Activated CD8-positive, alpha-beta memory T cell treated with anti-CD3 and anti-CD28 coated beads for 24 hours (primary cell): ENCODE results near the gene TAF7.
"Not testable (repeated sequence)": the region's sequence is repeated elsewhere in the genome, so short reads cannot be mapped to it uniquely, and the experiment has no call there.

Experiments
- DNase-seq: peaks from one replicate; pipeline ENCODE4 v3.0.0-alpha.2; 2020

Gene TAF7, protein sequence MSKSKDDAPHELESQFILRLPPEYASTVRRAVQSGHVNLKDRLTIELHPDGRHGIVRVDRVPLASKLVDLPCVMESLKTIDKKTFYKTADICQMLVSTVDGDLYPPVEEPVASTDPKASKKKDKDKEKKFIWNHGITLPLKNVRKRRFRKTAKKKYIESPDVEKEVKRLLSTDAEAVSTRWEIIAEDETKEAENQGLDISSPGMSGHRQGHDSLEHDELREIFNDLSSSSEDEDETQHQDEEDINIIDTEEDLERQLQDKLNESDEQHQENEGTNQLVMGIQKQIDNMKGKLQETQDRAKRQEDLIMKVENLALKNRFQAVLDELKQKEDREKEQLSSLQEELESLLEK

DNA sequence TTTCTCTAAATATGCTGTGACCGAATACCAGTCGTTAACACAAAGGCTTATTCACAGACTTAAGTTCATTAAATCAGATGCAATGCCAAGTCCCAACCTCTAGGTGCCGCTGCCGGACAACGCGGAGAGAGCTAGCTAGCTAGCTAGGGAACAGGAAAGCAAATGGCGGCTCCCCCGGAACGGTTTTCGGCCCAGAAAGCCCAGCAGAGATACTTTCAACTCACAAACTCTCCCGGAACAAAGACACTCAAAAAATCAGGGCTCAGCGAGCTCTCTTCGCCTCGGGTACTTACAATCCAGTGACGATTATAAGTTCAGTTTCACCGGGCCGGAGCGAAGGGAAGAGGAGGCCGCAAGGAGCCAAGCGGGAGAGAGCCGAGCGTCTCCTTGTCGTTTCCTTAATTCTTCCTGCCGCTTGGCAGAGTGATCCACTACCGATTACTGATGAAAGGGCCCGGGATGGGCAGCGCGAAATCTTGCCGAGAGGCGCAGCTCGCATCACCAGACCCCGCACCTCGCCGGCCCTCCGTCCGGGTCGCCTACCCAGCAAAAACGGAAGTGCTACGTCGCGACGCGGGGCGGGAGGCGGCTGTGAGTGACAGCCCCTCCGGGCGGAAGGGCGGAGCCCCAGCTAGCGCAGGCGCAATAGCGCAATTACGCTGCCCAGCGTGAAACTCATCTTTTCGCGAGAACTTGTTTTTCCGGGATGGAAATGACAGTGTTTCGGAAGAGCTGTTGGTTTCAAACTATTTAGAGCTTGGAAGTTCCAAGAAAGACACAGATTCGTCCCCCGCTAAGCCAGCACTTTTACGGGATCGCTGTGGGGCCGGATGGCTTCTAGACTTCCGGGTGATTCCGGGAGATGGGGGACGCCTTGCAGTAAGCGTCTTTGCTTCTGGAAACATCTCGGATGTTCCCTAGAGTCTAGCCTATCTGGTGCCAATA is at the start of gene TAF7:
Gene TAF7 (minus strand): TSS at position 560 of the 945 bp plus-strand sequence. CDS start 740 bp downstream, outside the sequence.
- DNase-seq, result peak; percentile 95

DNA sequence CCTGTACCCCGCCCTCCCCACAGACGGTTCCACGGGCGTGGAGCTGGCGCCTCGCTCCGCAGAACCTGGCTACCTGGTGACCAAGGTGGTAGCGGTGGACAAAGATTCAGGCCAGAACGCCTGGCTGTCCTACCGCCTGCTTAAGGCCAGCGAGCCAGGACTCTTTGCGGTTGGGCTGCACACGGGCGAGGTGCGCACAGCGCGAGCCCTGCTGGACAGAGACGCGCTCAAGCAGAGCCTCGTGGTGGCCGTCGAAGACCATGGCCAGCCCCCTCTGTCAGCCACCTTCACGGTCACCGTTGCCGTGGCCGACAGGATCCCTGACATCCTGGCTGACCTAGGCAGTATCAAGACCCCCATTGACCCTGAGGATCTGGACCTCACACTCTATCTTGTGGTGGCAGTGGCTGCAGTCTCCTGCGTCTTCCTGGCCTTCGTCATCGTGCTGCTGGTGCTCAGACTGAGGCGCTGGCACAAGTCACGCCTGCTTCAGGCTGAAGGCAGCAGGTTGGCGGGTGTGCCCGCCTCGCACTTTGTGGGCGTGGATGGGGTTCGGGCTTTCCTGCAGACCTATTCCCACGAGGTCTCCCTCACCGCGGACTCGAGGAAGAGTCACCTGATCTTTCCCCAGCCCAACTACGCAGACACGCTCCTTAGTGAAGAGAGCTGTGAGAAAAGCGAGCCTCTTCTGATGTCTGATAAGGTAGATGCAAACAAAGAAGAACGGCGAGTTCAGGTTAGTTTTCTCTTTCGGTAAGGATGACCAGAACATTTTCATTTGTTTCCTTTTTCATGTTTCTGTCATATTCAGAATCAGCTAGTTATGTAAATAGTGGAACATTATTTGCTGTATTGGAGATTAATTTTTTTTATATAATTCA is 45.7 kb upstream of the TAF7 start:
- no peak for DNase-seq

DNA sequence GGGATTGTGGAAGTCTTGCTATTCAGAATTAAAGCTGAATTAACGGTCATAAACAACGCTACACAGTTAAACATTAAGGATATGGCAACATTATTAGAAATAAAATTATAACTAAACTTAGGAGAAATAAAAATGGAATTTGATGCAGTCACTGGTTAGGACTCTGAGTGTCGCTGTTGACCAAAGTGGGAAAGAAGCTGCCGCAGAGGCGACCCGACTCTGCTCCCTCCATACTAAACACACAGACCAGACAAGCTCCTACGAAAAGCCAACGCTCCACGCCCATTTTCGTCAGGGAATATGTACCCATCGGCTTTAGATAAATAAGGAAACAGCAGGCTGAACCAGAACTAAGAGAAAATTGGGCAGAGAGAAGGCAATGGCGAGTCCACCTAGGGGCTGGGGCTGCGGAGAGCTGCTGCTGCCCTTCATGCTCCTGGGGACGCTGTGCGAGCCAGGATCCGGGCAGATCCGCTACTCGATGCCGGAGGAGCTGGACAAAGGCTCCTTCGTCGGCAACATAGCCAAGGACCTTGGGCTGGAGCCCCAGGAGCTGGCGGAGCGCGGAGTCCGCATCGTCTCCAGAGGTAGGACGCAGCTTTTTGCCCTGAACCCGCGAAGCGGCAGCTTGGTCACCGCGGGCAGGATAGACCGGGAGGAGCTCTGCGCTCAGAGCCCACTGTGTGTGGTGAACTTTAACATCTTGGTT is 43.5 kb upstream of the TAF7 start, which contains the start of gene PCDHGA5:
Gene PCDHGA5 (plus strand): TSS at position 211 of the 709 bp plus-strand sequence. CDS start 169 bp downstream, at position 380.
- no peak for DNase-seq

DNA sequence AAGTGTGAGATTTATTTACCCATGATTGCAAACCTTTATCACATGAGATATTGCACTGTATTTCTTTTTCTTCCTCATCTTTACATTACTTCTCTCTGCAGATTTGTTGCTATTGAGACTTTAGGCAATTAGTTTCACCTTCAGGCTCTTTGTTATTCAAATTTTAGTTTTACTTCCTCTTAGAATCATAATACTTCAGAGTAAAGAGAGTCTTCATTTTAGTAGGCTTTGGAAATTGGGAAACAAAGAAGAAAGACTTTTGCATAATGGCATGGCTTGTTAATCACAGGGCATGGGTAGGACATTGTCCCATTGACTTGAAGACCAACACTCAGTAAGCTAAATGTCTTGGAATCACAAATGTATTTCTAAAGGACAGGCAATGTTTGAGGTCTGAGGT is 42.1 kb upstream of the TAF7 start:
- DNase-seq, result no peak

DNA sequence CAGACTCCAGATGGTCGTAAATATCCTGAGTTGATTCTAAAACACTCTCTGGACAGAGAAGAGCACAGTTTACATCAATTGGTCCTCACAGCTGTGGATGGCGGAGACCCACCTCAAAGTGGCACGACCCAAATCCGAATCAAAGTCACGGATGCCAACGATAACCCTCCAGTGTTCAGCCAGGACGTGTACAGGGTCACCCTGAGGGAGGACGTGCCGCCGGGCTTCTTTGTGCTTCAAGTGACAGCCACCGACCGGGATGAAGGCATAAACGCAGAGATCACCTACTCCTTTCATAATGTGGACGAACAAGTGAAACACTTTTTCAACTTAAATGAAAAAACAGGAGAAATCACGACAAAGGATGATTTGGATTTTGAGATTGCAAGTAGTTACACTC is 40.1 kb upstream of the TAF7 start:
- DNase-seq, result no peak

DNA sequence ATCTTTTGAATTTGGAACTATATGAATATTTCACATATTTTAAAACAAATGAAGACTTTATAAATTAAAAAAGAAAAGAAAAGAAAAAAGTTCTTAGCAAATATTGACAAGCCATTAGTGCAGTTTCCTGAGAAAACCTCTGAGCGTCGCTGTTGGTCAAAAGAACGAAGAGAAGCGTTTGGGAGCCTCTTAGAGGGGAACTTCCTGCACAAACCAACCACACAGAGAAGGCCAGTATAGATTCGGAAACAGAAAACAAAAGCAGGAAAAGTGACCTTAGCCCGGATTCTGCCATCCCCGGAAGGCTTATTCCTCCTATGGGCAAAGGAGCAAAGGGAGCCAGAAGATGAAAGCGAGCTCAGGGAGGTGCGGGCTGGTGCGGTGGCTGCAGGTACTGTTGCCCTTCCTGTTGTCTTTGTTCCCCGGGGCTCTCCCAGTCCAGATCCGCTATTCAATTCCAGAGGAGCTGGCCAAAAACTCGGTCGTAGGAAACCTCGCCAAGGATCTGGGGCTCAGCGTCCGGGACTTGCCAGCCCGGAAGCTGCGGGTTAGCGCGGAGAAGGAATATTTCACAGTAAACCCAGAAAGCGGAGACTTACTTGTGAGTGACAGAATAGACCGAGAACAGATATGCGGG is 39.3 kb upstream of the TAF7 start, which contains the start of gene PCDHGB2:
Gene PCDHGB2 (plus strand): TSS at position 205 of the 637 bp plus-strand sequence. CDS start 142 bp downstream, at position 347.
- DNase-seq, result no peak

DNA sequence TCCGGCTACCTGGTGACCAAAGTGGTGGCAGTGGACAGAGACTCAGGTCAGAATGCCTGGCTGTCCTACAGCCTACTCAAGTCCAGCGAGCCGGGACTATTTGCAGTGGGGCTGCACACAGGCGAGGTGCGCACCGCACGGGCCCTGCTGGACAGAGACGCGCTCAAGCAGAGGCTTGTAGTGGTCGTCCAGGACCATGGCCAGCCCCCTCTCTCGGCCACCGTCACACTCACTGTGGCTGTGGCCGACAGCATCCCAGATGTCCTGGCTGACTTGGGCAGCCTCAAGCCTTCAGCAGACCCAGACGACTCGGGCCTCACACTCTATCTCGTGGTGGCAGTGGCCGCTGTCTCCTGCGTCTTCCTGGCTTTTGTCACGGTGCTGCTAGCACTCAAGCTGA is 36.4 kb upstream of the TAF7 start:
- DNase-seq, result no peak

DNA sequence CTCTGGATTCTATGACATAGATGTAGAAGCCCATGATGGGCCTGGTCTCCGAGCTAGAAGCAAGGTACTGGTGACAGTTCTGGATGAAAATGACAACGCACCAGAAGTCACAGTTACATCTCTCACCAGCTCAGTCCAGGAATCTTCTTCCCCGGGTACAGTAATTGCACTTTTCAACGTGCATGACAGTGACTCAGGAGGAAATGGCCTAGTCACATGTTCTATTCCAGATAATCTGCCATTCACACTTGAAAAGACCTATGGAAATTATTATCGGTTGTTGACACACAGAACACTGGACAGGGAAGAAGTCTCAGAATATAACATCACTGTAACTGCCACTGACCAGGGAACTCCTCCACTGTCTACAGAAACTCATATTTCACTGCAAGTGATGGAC is 35.5 kb upstream of the TAF7 start:
- DNase-seq, result no peak

DNA sequence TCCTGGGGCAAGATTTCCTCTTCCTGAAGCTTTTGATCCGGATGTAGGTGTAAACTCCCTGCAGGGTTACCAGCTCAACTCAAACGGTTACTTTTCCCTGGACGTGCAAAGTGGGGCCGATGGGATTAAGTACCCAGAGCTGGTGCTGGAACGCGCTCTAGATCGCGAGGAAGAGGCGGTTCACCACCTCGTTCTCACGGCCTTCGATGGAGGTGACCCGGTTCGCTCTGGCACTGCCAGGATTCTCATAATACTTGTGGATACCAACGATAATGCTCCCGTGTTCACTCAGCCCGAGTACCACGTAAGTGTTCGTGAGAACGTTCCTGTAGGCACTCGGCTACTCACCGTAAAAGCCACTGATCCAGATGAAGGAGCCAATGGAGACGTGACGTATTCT is 35.1 kb upstream of the TAF7 start:
- no peak for DNase-seq

DNA sequence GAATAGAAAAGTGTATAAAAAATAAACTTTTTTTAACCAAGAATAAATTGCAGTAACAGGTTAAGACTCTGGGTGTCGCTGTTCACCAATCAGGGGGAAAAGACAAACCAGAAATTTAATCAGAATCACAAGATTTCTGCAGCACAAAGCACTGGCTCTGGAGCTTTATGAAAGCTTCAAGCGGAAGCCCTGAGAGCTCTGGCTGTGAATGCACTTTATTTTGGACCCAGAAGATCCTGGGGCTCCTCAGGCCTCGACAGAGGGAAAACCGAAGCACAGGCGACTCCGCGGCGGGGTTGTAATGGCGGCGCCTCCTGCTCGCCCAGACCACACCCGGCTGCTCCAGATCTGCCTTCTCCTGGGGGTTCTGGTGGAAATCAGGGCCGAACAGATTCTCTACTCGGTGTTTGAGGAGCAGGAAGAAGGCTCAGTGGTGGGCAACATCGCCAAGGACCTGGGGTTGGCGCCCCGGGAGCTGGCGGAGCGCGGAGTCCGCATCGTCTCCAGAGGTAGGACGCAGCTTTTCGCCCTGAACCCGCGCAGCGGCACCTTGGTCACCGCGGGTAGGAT is 34.4 kb upstream of the TAF7 start, which contains the start of gene PCDHGA4:
Gene PCDHGA4 (plus strand): TSS at position 122 of the 570 bp plus-strand sequence. CDS start 87 bp downstream, at position 209.
- no peak for DNase-seq

DNA sequence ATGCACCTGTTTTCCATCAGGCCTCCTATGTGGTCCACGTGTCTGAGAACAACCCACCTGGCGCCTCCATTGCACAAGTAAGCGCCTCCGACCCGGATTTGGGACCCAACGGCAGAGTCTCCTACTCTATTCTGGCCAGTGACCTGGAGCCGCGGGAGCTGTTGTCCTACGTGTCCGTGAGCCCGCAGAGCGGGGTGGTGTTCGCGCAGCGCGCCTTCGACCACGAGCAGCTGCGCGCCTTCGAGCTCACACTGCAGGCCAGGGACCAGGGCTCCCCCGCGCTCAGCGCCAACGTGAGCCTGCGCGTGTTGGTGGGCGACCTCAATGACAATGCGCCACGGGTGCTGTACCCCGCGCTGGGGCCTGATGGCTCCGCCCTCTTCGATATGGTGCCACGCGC is 31.0 kb upstream of the TAF7 start:
- DNase-seq, result no peak

DNA sequence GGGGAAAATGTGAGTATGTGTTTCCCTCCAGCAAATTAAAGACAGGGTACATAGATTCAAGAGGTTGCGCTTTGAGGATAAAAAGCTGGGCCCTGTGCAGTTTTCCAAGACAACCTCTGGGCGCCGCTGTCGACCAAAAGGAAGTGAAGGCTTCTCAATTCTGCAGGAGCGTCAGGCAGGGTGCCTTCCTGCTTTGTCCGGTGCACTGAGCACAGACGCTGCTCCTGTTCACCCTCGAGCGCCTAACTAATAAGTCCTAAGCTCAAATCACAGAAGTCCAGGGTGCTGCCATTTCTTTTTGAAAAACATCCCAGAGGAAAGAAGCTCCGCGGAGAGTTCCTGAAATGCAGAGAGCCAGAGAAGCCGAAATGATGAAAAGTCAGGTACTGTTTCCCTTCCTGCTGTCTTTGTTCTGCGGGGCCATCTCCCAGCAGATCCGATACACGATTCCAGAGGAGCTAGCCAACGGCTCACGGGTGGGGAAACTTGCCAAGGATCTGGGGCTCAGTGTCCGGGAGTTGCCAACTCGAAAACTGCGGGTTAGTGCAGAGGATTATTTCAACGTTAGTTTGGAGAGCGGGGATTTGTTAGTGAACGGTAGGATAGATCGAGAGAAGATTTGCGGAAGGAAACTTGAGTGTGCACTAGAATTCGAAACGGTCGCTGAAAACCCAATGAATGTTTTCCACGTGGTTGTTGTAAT is 29.5 kb upstream of the TAF7 start, which contains the start of gene PCDHGB1:
Gene PCDHGB1 (plus strand): TSS at position 183 of the 703 bp plus-strand sequence. CDS start 162 bp downstream, at position 345.
- no peak for DNase-seq

DNA sequence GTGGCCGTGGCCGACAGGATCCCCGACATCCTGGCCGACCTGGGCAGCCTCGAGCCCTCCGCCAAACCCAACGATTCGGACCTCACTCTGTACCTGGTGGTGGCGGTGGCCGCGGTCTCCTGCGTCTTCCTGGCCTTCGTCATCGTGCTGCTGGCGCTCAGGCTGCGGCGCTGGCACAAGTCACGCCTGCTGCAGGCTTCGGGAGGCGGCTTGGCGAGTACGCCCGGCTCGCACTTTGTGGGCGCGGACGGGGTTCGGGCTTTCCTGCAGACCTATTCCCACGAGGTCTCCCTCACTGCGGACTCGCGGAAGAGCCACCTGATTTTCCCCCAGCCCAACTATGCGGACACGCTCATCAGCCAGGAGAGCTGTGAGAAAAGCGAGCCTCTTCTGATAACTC is 25.4 kb upstream of the TAF7 start:
- DNase-seq, result not testable (repeated sequence)

DNA sequence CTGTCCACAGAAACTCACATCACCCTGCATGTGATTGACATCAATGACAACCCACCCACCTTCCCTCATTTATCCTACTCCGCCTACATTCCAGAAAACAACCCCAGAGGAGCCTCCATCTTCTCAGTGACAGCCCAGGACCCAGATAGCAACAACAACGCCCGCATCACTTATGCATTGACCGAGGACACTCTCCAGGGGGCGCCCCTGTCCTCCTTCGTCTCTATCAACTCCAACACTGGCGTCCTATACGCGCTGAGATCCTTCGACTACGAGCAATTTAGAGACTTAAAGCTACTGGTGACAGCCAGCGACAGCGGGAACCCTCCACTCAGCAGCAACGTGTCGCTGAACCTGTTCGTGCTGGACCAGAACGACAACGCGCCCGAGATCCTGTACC is 24.7 kb upstream of the TAF7 start:
- no peak for DNase-seq

DNA sequence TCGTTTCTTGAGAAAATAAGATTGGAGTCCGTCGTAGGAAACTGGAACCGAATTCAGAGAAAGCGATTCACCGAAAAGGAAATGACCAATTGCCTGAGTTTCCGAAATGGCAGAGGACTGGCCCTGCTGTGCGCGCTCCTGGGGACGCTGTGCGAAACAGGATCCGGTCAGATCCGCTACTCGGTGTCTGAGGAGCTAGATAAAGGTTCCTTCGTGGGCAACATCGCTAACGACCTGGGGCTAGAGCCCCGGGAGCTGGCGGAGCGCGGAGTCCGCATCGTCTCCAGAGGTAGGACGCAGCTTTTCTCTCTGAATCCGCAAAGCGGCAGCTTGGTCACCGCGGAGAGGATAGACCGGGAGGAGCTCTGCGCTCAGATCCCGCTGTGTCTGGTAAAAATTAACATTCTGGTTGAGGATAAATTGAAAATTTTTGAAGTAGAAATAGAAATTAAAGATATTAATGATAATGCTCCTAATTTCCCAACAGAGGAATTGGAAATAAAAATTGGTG is 23.4 kb upstream of the TAF7 start:
- DNase-seq, result no peak

DNA sequence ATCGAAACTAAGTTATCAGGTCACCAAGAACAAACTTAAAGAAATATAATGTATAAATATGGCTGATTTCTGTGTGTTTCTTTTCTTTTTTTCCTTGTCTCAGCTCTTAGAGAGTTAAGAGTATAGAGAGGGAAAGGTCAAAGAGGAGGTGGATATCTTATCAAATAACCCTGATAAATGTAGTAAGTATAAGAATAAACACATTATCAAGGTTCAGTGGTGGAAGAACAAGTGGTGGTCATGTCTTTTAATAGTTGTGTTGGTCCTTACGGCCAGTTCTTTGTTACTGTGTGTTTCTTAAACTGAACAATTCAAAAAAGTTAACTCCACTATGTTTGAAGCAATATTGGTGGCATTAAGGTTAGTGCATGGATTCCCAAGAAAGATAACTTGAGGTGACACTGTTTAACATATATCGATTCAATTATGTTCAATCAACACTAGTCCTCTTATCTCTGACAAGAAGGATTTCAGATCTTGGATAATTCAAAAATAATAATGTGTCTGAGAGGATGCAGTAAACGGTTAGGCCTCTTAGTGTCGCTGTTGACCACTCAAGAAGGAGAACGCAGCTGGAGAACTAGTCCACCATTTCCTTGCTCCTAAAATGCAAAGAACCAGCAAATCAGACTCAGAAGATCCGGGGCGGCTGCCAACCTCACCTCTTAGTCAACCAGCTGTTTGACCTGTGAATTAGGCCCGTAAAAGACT is 22.8 kb upstream of the TAF7 start, which contains the start of gene PCDHGA3:
Gene PCDHGA3 (plus strand): TSS at position 588 of the 711 bp plus-strand sequence. CDS start 205 bp downstream, outside the sequence.
- DNase-seq, result no peak

DNA sequence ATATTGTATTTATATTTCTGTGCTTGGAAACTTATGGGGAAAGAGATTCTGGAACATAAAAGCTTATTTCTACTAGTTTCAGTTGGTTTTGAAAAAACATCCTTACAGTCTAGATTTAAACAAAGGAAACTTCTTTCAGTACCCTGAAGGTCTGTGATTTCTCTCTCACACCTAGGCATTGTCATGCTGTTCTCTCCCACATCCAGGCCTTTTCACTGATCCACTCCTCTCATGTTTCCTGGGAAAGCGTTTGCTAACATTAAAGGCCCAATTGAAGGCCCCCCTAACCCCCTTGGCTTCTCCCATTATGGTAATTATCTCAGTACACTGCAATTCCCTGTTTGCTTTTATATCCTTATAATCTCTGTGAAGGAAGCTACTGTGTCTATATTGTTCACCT is 22.2 kb upstream of the TAF7 start:
- DNase-seq, result no peak

DNA sequence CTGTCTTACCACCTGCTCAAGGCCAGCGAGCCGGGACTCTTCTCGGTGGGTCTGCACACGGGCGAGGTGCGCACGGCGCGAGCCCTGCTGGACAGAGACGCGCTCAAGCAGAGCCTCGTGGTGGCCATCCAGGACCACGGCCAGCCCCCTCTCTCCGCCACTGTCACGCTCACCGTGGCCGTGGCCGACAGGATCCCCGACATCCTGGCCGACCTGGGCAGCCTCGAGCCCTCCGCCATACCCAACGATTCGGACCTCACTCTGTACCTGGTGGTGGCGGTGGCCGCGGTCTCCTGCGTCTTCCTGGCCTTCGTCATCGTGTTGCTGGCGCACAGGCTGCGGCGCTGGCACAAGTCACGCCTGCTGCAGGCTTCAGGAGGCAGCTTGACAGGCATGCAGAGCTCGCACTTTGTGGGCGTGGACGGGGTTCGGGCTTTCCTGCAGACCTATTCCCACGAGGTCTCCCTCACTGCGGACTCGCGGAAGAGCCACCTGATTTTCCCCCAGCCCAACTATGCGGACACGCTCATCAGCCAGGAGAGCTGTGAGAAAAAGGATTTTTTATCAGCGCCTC is 20.3 kb upstream of the TAF7 start:
- not testable (repeated sequence) for DNase-seq
